ENCODE results near the gene VAX1. TPM values are rescaled to one million over a fixed set of nuclear protein-coding genes. Genes with fewer than 3 reads are reported as not detected.

Gene VAX1
- total RNA-seq, 2 donors from 2014 or later: not detected

GRCh38 chr10:117178190-117178589 lies 40.1 kb upstream of the VAX1 start:
- intact Hi-C loops (cut with DNase I): no loop called here
- peaks cover 4% of the 10 kb centered on the region for H3K27me3 ChIP-seq (replicated peaks; ENCODE audit: insufficient read depth)
- H3K9me3 ChIP-seq: no peaks in the 10 kb centered on the region
- 76% methylated on average over 3 of the region's 3 CpGs for WGBS
- no peak for DNase-seq (ENCODE audit: low spot score)
- H3K4me1 ChIP-seq (replicated peaks): peaks cover 4% of the 10 kb centered on the region
- no peak for TF ChIP-seq CTCF (IDR thresholded peaks at IDR 0.05)
- no peak for TF ChIP-seq POLR2A (IDR thresholded peaks at IDR 0.05)
- TF ChIP-seq POLR2AphosphoS5 (IDR thresholded peaks at IDR 0.05): no peak
- no peak overlapping the region for H3K27ac ChIP-seq
- H3K4me3 ChIP-seq: no peak overlapping the region
- no peaks in the 10 kb centered on the region for H3K36me3 ChIP-seq

- H3K4me3 ChIP-seq: peak overlapping the region in 1 of 2 donors; percentile 17
Measured at GRCh38 chr10:117175901-117176534, 37.9 kb upstream of the VAX1 start.

DNA sequence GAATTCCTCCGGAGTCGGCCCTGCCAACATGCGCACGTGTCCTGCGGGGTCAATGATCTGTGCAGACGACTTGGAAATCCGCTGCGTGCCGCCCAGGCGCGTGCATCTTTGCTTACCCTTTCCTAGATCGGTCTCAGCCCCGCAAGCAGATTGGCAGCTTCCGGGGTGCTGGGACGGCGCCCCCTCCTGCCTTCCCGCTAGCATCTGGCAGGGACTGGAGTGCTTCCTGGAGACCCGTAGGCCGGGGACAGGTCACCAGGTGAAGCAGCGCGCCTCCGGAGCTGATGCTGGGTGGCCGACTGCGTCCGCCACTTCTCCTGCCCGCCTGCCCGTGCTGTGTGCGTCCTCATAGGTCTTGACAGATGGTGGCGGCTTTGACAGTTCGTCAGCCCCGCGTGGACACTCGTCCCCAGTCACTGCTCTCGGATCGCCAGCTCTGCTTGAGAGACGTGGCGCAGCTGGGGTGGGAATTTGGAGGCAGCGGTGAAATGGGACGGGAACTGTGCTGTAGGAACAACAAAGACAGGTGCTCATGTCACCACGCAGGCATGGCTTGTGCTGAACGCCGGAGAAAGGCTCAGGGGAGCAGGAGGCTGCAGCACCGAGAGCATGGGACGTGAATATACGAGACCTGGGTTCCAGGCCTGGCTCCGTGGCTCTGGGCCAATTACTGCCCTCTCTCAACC lies 37.3 kb upstream of the VAX1 start:
- intact Hi-C loops (cut with DNase I): loop anchor here (2.0 kb wide), 1 partner anchor 379 kb away; no protein-coding TSS in a partner anchor
- TF ChIP-seq POLR2A (IDR thresholded peaks at IDR 0.05) (no peak), CTCF (IDR thresholded peaks at IDR 0.05) (no peak), POLR2AphosphoS5 (IDR thresholded peaks at IDR 0.05) (no peak)
- H3K27me3 ChIP-seq (replicated peaks; ENCODE audit: insufficient read depth): peaks cover 12% of the 10 kb centered on the region
- H3K4me1 ChIP-seq (replicated peaks): peaks cover 4% of the 10 kb centered on the region
- H3K27ac ChIP-seq: no peak overlapping the region
- no peaks in the 10 kb centered on the region for H3K36me3 ChIP-seq
- no peaks in the 10 kb centered on the region for H3K9me3 ChIP-seq
- no peak for DNase-seq (ENCODE audit: low spot score)
- peak overlapping the region; percentile 17 for H3K4me3 ChIP-seq
- 4% methylated on average over 43 of the region's 46 CpGs for WGBS

More at GRCh38 chr10:117175901-117176534, 37.9 kb upstream of the VAX1 start:
- peak; percentile 54 for DNase-seq (ENCODE audit: low spot score)
- H3K27ac ChIP-seq: no peak overlapping the region
- 24% methylated on average over 12 of the region's 12 CpGs for WGBS
- no peaks in the 10 kb centered on the region for H3K9me3 ChIP-seq
- H3K27me3 ChIP-seq (replicated peaks; ENCODE audit: insufficient read depth): peaks cover 10% of the 10 kb centered on the region
- H3K4me1 ChIP-seq (replicated peaks): peaks cover 4% of the 10 kb centered on the region
- no peaks in the 10 kb centered on the region for H3K36me3 ChIP-seq
- intact Hi-C loops (cut with DNase I): loop anchor here (2.0 kb wide), 1 partner anchor 379 kb away; no protein-coding TSS in a partner anchor
- TF ChIP-seq CTCF (IDR thresholded peaks at IDR 0.05): peak; percentile 9 to 71 (median 58)
- no peak for TF ChIP-seq POLR2AphosphoS5 (IDR thresholded peaks at IDR 0.05)

- H3K27me3 ChIP-seq (replicated peaks; ENCODE audit: insufficient read depth): peaks cover 16% of the 10 kb centered on the region
- no peak for TF ChIP-seq POLR2A (IDR thresholded peaks at IDR 0.05)
- peak; percentile 16 for TF ChIP-seq POLR2AphosphoS5 (IDR thresholded peaks at IDR 0.05)
- TF ChIP-seq CTCF (IDR thresholded peaks at IDR 0.05): peak; percentile 68 to 82 (median 72)
- DNase-seq (ENCODE audit: low spot score): peak; percentile 68
- H3K9me3 ChIP-seq: no peaks in the 10 kb centered on the region
- H3K4me3 ChIP-seq: peak overlapping the region; percentile 17
- intact Hi-C loops (cut with DNase I): loop anchor here (2.0 kb wide), 1 partner anchor 378 kb away; no protein-coding TSS in a partner anchor
- H3K27ac ChIP-seq: no peak overlapping the region
- WGBS: 7% methylated on average over 16 of the region's 16 CpGs
- peaks cover 4% of the 10 kb centered on the region for H3K4me1 ChIP-seq (replicated peaks)
- H3K36me3 ChIP-seq: no peaks in the 10 kb centered on the region
Measured at GRCh38 chr10:117174439-117175214, 36.6 kb upstream of the VAX1 start.

All from prostate gland (tissue), 2 donors.